Keratinocyte (primary cell): ENCODE results near the gene FRAS1. TPM values are rescaled to one million over a fixed set of nuclear protein-coding genes. Genes with fewer than 3 reads are reported as not detected.

Source experiments
- DNase-seq: peaks from one replicate; pipeline ENCODE4 v3.0.0-alpha.2; 2011; ENCODE audit warnings: low read depth, missing footprints, low spot score
- FAIRE-seq: peaks from 2 replicates; lab custom pipeline; 2011; peaks lifted over from hg19 to GRCh38; lab: Jason Lieb, UNC
- H2AFZ ChIP-seq: 2 replicates; pipeline ENCODE4 v1.6.0; 2012; ENCODE audit warnings: low read length, control low read depth, inconsistent platforms; ENCODE audit not compliant: control insufficient read depth
- H3K27ac ChIP-seq: 2 replicates; pipeline ENCODE4 v1.5.1; 2011; ENCODE audit warnings: low read length; ENCODE audit not compliant: control insufficient read depth, insufficient read depth
- H3K27me3 ChIP-seq: 3 replicates; pipeline ENCODE4 v1.6.0; 2011; ENCODE audit warnings: low read length; ENCODE audit not compliant: control insufficient read depth, insufficient read depth; ENCODE audit errors: extremely low read depth
- H3K36me3 ChIP-seq, 2 experiments: 2 replicates in 1 of 2; 3 replicates in 1 of 2; pipeline ENCODE4 v1.5.1; 2011; ENCODE audit warnings: low read length in 2 of 2, mild to moderate bottlenecking in 1 of 2; ENCODE audit not compliant: control insufficient read depth in 2 of 2, insufficient read depth in 2 of 2; ENCODE audit errors: extremely low read depth in 1 of 2
- H3K4me1 ChIP-seq: 3 replicates; pipeline ENCODE4 v1.5.1; 2011; ENCODE audit warnings: low read length; ENCODE audit not compliant: control insufficient read depth, insufficient read depth; ENCODE audit errors: extremely low read depth
- H3K4me2 ChIP-seq: 3 replicates; pipeline ENCODE4 v1.6.0; 2011; ENCODE audit warnings: low read depth, low read length; ENCODE audit not compliant: control insufficient read depth, insufficient read depth; ENCODE audit errors: extremely low read depth
- H3K4me3 ChIP-seq, 3 experiments: fragments of 200-600 bp in 1 of 3; sonication (generic) in 1 of 3; 2 replicates in 2 of 3; 3 replicates in 1 of 3; pipeline ENCODE4 v1.5.1; 2011 to 2016; ENCODE audit warnings: low read length in 3 of 3, mild to moderate bottlenecking in 3 of 3, control low read depth in 2 of 3, inconsistent platforms in 1 of 3, low read depth in 1 of 3, mixed read lengths in 1 of 3, mixed run types in 1 of 3, moderate library complexity in 1 of 3; ENCODE audit not compliant: control insufficient read depth in 2 of 3, insufficient read depth in 2 of 3; ENCODE audit errors: extremely low read depth in 1 of 3
- H3K79me2 ChIP-seq: 2 replicates; pipeline ENCODE4 v1.6.0; 2012; ENCODE audit warnings: low read length; ENCODE audit not compliant: control insufficient read depth, insufficient read depth
- H3K9ac ChIP-seq: 3 replicates; pipeline ENCODE4 v1.6.0; 2011; ENCODE audit warnings: low read length; ENCODE audit not compliant: control insufficient read depth, insufficient read depth; ENCODE audit errors: extremely low read depth
- H3K9me1 ChIP-seq: 3 replicates; pipeline ENCODE4 v1.6.0; 2011; ENCODE audit warnings: low read length; ENCODE audit not compliant: control insufficient read depth, insufficient read depth; ENCODE audit errors: extremely low read depth
- H3K9me3 ChIP-seq: 2 replicates; pipeline ENCODE4 v1.5.1; 2012; ENCODE audit warnings: low read depth, low read length; ENCODE audit not compliant: control insufficient read depth
- H4K20me1 ChIP-seq: 3 replicates; pipeline ENCODE4 v1.6.0; 2011; ENCODE audit warnings: low read length; ENCODE audit not compliant: control insufficient read depth, insufficient read depth; ENCODE audit errors: extremely low read depth
- CTCF ChIP-seq, 3 experiments: IDR thresholded peaks in 1 of 3; conservative IDR thresholded peaks in 1 of 3; optimal IDR thresholded peaks in 1 of 3; 2 replicates in 2 of 3; 3 replicates in 1 of 3; pipeline versions ENCODE3 to v1.5.1; 2011; ENCODE audit warnings: low read length in 3 of 3, mild to moderate bottlenecking in 3 of 3, moderate library complexity in 2 of 3, control low read depth in 1 of 3, inconsistent platforms in 1 of 3; ENCODE audit not compliant: insufficient read depth in 2 of 3; ENCODE audit errors: extremely low read depth in 1 of 3
- EZH2 ChIP-seq: IDR thresholded peaks from one replicate; pipeline ENCODE4 v1.6.1; 2012; ENCODE audit warnings: inconsistent platforms, mild to moderate bottlenecking, low read length, moderate library complexity
- dilution Hi-C: fragments of 300-500 bp; cut with MboI; formaldehyde crosslinking; loops from one replicate; pipeline ENCODE4 v1.7.0; 2020; ENCODE audit warnings: low sequenced_read_pairs; ENCODE audit not compliant: extremely low pct_ligation_motif_present
- polyA plus RNA-seq, 5 experiments: library from polyadenylated mRNA; depleted of rRNA in 3 of 5; stranded (reverse) in 3 of 5; stranded (forward) in 1 of 5; unstranded in 1 of 5; fragments of >200 nt; gene quantifications; 1 replicate in 1 of 5; 2 replicates in 3 of 5; 3 replicates in 1 of 5; pipeline versions ENCODE4 v1.2.1 to v1.2.3, GENCODE V29; 2011 to 2012; ENCODE audit warnings: missing spikeins in 2 of 5, low read depth in 1 of 5, low replicate concordance in 1 of 5

FRAS1 gene
- polyA plus RNA-seq, 1 donor (not counting 4 experiments of a cell fraction or from before 2014, with no cell fraction given): 3.5 TPM

- H2AFZ ChIP-seq: no peak overlapping the region
- H3K27me3 ChIP-seq: no peaks in the 10 kb centered on the region
- H3K4me1 ChIP-seq: no peaks in the 10 kb centered on the region
- dilution Hi-C loops: no loop called here
- no peaks in the 10 kb centered on the region for H3K9me3 ChIP-seq
- H3K9ac ChIP-seq: no peak overlapping the region
- no peaks in the 10 kb centered on the region for H4K20me1 ChIP-seq
- no peak overlapping the region for H3K27ac ChIP-seq
- no peaks in the 10 kb centered on the region for H3K9me1 ChIP-seq
- TF ChIP-seq EZH2 (no peak), CTCF (optimal IDR thresholded peaks at IDR 0.05 in 1 of 3, IDR thresholded peaks at IDR 0.05 in 1 of 3, conservative IDR thresholded peaks at IDR 0.05 in 1 of 3; ENCODE audit: extremely low read depth in 1 of 3, insufficient read depth in 2 of 3, low read length in 3 of 3) (peak in 1 of 3 experiments; percentile 3)
- FAIRE-seq: no peak
- no peaks in the 10 kb centered on the region for H3K36me3 ChIP-seq
- H3K4me3 ChIP-seq: no peak overlapping the region
- H3K4me2 ChIP-seq: no peak overlapping the region
- no peaks in the 10 kb centered on the region for H3K79me2 ChIP-seq
- DNase-seq: no peak
These were observed 184.9 kb downstream of the FRAS1 start for GRCh38 chr4:78242071-78242470.

- dilution Hi-C loops: no loop called here
- H2AFZ ChIP-seq: no peak overlapping the region
- H3K9ac ChIP-seq: no peak overlapping the region
- FAIRE-seq (peak; percentile 43), DNase-seq (no peak)
- no peaks in the 10 kb centered on the region for H3K27me3 ChIP-seq
- H3K79me2 ChIP-seq: no peaks in the 10 kb centered on the region
- no peaks in the 10 kb centered on the region for H3K36me3 ChIP-seq
- no peaks in the 10 kb centered on the region for H3K9me1 ChIP-seq
- no peaks in the 10 kb centered on the region for H3K9me3 ChIP-seq
- no peak overlapping the region for H3K4me2 ChIP-seq
- no peak for TF ChIP-seq CTCF (optimal IDR thresholded peaks at IDR 0.05 in 1 of 3, IDR thresholded peaks at IDR 0.05 in 1 of 3, conservative IDR thresholded peaks at IDR 0.05 in 1 of 3; ENCODE audit: extremely low read depth in 1 of 3, insufficient read depth in 2 of 3, low read length in 3 of 3)
- TF ChIP-seq EZH2: no peak
- H4K20me1 ChIP-seq: no peaks in the 10 kb centered on the region
- peaks cover 10% of the 10 kb centered on the region for H3K4me1 ChIP-seq
- no peak overlapping the region for H3K27ac ChIP-seq
- no peak overlapping the region for H3K4me3 ChIP-seq
These were observed 187.8 kb downstream of the FRAS1 start for GRCh38 chr4:78244705-78245485.
